Left lung (tissue), 10 donors: ENCODE data around the gene AMMECR1. TPM values are rescaled to one million over a fixed set of nuclear protein-coding genes. Genes with fewer than 3 reads are reported as not detected.

Experiments used
- ATAC-seq: fragments of 200-7000 bp; cut with Tn5 transposase; one replicate; pipeline ENCODE4 v1.9.1; 2020; ENCODE audit warnings: moderate library complexity
- DNase-seq, 4 donors: peaks; one replicate each; pipeline ENCODE4 v3.0.0-alpha.2; 2013 to 2020
- H3K27ac ChIP-seq, 2 donors: fragments of 200-600 bp; sonication (generic) in 1 of 2; one replicate each; pipeline versions ENCODE4 v1.5.0 to v1.8.0; 2020 to 2021
- H3K27me3 ChIP-seq, 2 donors: fragments of 200-600 bp; sonication (generic) in 1 of 2; one replicate each; pipeline versions ENCODE4 v1.5.0 to v1.8.0; 2020 to 2021
- H3K36me3 ChIP-seq, 2 donors: fragments of 200-600 bp; sonication (generic) in 1 of 2; one replicate each; pipeline versions ENCODE4 v1.5.0 to v1.8.0; 2020 to 2021
- H3K4me1 ChIP-seq, 2 donors: fragments of 200-600 bp; one replicate each; pipeline ENCODE4 v1.8.0; 2021
- H3K4me3 ChIP-seq, 2 donors: fragments of 200-600 bp; sonication (generic) in 1 of 2; one replicate each; pipeline versions ENCODE4 v1.5.0 to v1.8.0; 2020 to 2021; ENCODE audit warnings: mild to moderate bottlenecking in 1 of 2
- H3K9me3 ChIP-seq, 2 donors: fragments of 200-600 bp; sonication (generic) in 1 of 2; one replicate each; pipeline versions ENCODE4 v1.5.0 to v1.8.0; 2020 to 2021
- intact Hi-C, 2 donors: fragments of 100-400 bp; cut with DNase I; formaldehyde crosslinking; loops; one replicate each; pipeline versions ENCODE4 v1.11.2 to v1.14.2; 2022
- polyA plus RNA-seq, 6 donors: library from polyadenylated mRNA; unstranded; fragments of 120-200 nt; gene quantifications; one replicate each; pipeline ENCODE4 v1.2.1, GENCODE V29; 2013; ENCODE audit not compliant: insufficient read length in 6 of 6
- total RNA-seq, 2 donors: library from RNA; stranded (reverse); fragmentation: NEBNext Ultra II Directional; extraction: Animal tissue kit (Norgen Biotek cat#: 25700); gene quantifications; one replicate each; pipeline ENCODE4 v1.2.1, GENCODE V29; 2021
- TF ChIP-seq, protein P1 (sequence below), 2 donors: fragments of 200-600 bp; sonication (generic) in 1 of 2; IDR thresholded peaks; one replicate each; pipeline versions ENCODE4 v1.5.0 to v1.8.0; 2021; ENCODE audit warnings: antibody characterized with exemption in 2 of 2
- donor health status: DM: no; HTN: yes; CAD: no.
- donor health status: DM: no; HTN: no; CAD: no.

AMMECR1 gene
- total and polyA plus RNA-seq, 8 donors: 8.9 to 15.2 (median 12.7) TPM

- ATAC-seq (no peak), DNase-seq (no peak)
- TF ChIP-seq, protein P1, sequence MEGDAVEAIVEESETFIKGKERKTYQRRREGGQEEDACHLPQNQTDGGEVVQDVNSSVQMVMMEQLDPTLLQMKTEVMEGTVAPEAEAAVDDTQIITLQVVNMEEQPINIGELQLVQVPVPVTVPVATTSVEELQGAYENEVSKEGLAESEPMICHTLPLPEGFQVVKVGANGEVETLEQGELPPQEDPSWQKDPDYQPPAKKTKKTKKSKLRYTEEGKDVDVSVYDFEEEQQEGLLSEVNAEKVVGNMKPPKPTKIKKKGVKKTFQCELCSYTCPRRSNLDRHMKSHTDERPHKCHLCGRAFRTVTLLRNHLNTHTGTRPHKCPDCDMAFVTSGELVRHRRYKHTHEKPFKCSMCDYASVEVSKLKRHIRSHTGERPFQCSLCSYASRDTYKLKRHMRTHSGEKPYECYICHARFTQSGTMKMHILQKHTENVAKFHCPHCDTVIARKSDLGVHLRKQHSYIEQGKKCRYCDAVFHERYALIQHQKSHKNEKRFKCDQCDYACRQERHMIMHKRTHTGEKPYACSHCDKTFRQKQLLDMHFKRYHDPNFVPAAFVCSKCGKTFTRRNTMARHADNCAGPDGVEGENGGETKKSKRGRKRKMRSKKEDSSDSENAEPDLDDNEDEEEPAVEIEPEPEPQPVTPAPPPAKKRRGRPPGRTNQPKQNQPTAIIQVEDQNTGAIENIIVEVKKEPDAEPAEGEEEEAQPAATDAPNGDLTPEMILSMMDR (IDR thresholded peaks at IDR 0.05): no peak
- Histone ChIP-seq H3K9me3 (no peaks in the 10 kb centered on the region), H3K27me3 (peaks cover 0 to 3% of the 10 kb centered on the region in 2 donors), H3K4me3 (no peak overlapping the region), H3K27ac (no peak overlapping the region), H3K36me3 (no peaks in the 10 kb centered on the region), H3K4me1 (no peaks in the 10 kb centered on the region)
- intact Hi-C loops: no loop called here
Measured at GRCh38 chrX:110226931-110227330, 91.0 kb downstream of the AMMECR1 start.

DNA sequence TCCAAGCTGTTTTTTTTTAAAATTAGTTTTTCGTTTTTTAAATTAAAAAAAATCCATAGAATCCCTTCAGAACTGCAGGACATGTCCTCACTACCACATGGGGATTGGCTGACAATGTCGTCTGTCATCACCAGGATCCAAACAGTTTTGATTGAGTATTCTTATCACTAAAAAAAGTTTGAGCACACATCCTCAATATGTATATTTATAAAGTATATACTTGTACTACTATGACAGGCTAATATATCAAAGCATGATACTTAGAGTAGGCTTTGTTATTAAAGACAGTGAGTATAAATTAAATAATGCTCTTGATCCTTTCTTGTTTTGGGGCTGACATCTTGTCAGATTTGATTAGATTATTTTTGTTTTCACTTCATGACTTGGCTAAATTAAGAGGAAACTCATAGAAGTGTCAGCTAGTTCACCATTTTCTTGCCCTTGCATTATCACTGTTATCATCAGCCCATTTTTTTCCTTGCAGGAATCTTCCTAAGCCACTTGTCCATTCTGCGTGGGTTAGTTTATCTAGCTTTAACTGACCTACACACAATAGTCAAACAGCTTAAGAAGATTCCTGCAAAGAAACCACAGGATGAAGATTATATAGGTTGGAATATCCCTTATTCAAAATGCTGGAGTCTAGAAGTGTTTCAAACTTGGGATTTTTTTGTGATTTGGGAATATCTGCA is 92.8 kb downstream of the AMMECR1 start:
- Histone ChIP-seq H3K27ac (no peak overlapping the region), H3K4me1 (no peaks in the 10 kb centered on the region), H3K36me3 (no peaks in the 10 kb centered on the region), H3K4me3 (no peak overlapping the region), H3K9me3 (no peaks in the 10 kb centered on the region), H3K27me3 (peaks cover 0 to 3% of the 10 kb centered on the region in 2 donors)
- ATAC-seq: no peak
- DNase-seq: no peak
- TF ChIP-seq, protein P1 (IDR thresholded peaks at IDR 0.05): no peak
- intact Hi-C loops: no loop called here

- Histone ChIP-seq H3K27ac (no peak overlapping the region), H3K36me3 (no peaks in the 10 kb centered on the region), H3K27me3 (peaks cover 0 to 3% of the 10 kb centered on the region in 2 donors), H3K9me3 (no peaks in the 10 kb centered on the region), H3K4me1 (no peaks in the 10 kb centered on the region), H3K4me3 (no peak overlapping the region)
- no peak for ATAC-seq
- TF ChIP-seq, protein P1 (IDR thresholded peaks at IDR 0.05): no peak
- DNase-seq: no peak
- intact Hi-C loops: no loop called here
Measured at GRCh38 chrX:110222497-110223257, 95.2 kb downstream of the AMMECR1 start.

DNA sequence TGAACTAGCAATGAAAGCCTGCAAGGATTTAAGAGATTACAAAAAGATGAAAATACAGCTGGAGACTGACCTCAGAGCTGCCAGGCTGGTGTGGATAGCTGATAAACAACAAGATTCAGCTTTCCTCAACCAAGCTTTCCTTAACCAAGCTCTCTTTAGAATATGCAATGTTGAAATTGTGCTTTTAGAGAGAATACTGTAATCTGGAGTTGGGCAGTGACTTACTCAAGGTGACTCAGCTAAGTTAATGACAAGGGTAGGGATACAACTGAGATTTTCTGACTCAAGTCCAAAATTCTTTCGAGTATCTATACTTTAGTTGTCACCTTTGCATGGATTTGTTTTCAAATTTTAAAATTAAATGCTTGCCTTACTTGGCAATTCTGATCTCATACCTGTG is 98.0 kb downstream of the AMMECR1 start:
- Histone ChIP-seq H3K4me3 (no peak overlapping the region), H3K4me1 (no peaks in the 10 kb centered on the region), H3K27ac (no peak overlapping the region), H3K9me3 (no peaks in the 10 kb centered on the region), H3K27me3 (peaks cover 0 to 3% of the 10 kb centered on the region in 2 donors), H3K36me3 (no peaks in the 10 kb centered on the region)
- TF ChIP-seq, protein P1 (IDR thresholded peaks at IDR 0.05): no peak
- intact Hi-C loops: no loop called here
- DNase-seq: no peak
- ATAC-seq: no peak

DNA sequence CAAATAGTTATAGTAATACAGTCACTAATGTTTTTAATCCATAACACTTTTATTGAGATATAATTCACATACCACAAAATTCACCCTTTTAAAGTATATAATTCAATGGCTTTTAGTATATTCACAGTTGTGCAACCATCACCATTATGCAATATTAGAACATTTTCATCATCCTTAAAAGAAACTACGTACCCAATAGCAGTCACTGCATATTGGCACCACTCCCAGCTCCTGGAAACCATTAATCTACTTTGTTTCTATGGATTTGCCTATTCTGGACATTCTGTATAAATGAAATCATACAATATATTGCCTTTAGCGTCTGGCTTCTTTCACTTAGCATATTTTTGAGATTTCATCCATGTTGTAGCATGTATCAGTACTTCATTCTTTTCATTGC is 99.3 kb downstream of the AMMECR1 start:
- Histone ChIP-seq H3K27ac (no peak overlapping the region), H3K36me3 (no peaks in the 10 kb centered on the region), H3K27me3 (peaks cover 0 to 3% of the 10 kb centered on the region in 2 donors), H3K4me3 (no peak overlapping the region), H3K4me1 (no peaks in the 10 kb centered on the region), H3K9me3 (no peaks in the 10 kb centered on the region)
- TF ChIP-seq, protein P1 (IDR thresholded peaks at IDR 0.05): no peak
- no peak for DNase-seq
- no peak for ATAC-seq
- intact Hi-C loops: no loop called here
